ENCODE data around the gene CRISPLD2. TPM values are rescaled to one million over a fixed set of nuclear protein-coding genes. Genes with fewer than 3 reads are reported as not detected.

Gene CRISPLD2
- total and polyA plus RNA-seq, 2 donors (not counting 1 experiment from before 2014, with no cell fraction given): 37.0 to 96.2 TPM

DNA sequence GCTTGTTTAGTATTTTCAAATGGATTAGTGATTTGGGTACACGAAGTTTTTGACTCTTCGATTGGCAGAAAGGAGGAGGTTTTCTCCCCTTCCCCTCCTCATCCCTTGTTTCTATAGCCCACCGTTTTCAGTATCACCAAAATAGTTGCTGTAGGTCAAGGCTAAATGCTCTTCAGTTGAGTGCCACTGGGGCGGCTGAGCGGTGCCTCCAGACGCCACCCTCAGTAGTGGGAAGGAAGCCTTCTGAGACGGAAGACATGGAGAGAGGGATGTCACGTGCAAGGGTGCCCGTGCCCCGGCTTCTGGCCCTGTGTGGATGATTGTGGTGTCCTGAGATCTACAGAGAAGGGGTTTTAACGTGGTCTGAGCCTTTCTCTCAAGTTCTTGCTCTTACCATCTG, 39.7 kb upstream of the CRISPLD2 start:
- H3K27me3 ChIP-seq (ENCODE audit: control insufficient read depth, insufficient read depth, low read length): no peaks in the 10 kb centered on the region
- no peak overlapping the region for H3K9ac ChIP-seq (ENCODE audit: insufficient read depth, low read length)
- H4K20me1 ChIP-seq (ENCODE audit: control insufficient read depth, extremely low read depth, insufficient read depth, low read length): no peaks in the 10 kb centered on the region
- no peak overlapping the region for H2AFZ ChIP-seq (ENCODE audit: low read length)
- peaks cover 15% of the 10 kb centered on the region for H3K36me3 ChIP-seq (ENCODE audit: control insufficient read depth, insufficient read depth, low read length)
- no peak overlapping the region for H3K4me3 ChIP-seq (replicated peaks in 1 of 4; ENCODE audit: control extremely low read depth in 1 of 4, insufficient read depth in 1 of 4, low read depth in 3 of 4, low read length in 4 of 4)
- H3K9me3 ChIP-seq (ENCODE audit: control insufficient read depth, insufficient read depth, low read depth, low read length): no peaks in the 10 kb centered on the region
- DNase-seq (ENCODE audit: low read depth in 2 of 2): no peak
- H3K79me2 ChIP-seq (ENCODE audit: control insufficient read depth, insufficient read depth, low read length): no peaks in the 10 kb centered on the region
- H3K4me1 ChIP-seq (ENCODE audit: control insufficient read depth, extremely low read depth, insufficient read depth, low read length): peaks cover 2% of the 10 kb centered on the region
- H3K4me2 ChIP-seq (ENCODE audit: extremely low read depth, insufficient read depth, low read length): no peak overlapping the region
- TF ChIP-seq, protein P1, sequence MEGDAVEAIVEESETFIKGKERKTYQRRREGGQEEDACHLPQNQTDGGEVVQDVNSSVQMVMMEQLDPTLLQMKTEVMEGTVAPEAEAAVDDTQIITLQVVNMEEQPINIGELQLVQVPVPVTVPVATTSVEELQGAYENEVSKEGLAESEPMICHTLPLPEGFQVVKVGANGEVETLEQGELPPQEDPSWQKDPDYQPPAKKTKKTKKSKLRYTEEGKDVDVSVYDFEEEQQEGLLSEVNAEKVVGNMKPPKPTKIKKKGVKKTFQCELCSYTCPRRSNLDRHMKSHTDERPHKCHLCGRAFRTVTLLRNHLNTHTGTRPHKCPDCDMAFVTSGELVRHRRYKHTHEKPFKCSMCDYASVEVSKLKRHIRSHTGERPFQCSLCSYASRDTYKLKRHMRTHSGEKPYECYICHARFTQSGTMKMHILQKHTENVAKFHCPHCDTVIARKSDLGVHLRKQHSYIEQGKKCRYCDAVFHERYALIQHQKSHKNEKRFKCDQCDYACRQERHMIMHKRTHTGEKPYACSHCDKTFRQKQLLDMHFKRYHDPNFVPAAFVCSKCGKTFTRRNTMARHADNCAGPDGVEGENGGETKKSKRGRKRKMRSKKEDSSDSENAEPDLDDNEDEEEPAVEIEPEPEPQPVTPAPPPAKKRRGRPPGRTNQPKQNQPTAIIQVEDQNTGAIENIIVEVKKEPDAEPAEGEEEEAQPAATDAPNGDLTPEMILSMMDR (conservative IDR thresholded peaks at IDR 0.05 in 1 of 2, IDR thresholded peaks at IDR 0.05 in 1 of 2; ENCODE audit: low read depth in 1 of 2, low read length in 2 of 2): no peak
- TF ChIP-seq EZH2 (IDR thresholded peaks at IDR 0.05; ENCODE audit: low read length, missing control alignments): no peak
- H3K27ac ChIP-seq (ENCODE audit: insufficient read depth, low read length): no peak overlapping the region

DNA sequence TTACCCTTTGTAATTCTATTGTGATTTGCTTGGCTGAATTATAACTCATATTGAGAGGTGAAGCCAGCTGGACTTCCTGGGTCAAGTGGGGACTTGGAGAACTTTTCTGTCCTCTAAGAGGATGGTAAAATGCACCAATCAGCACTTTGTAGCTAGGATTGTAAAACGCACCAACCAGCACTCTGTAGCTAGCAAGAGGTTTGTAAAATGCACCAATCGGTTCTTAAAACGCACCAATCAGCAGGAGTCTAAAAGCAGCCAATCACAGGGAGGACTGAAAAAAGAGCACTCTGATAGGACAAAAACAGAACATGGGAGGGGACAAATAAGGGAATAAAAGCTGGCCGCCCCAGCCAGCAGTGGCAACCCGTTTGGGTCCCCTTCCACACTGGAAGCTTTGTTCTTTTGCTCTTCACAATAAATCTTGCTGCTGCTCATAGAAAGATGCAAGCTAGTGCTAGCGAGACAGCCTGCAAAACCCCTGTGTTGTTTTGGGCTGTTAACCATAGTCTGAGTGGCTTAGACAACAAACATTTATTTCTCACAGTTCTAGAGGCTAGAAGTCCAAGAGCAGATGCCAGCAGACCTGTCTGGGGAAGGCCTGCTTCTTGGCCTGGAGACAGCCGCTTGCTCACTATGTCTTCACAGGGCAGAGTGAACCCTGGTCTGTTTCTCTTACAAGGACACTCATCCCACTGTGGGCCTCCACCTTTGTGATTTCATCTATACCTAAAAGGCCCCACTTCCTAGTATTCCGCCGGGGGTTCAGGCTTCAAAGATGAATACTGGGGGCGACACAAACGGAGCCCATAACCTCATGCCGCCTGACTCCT, 39.0 kb upstream of the CRISPLD2 start:
- no peak for DNase-seq (ENCODE audit: low read depth in 2 of 2)
- Histone ChIP-seq H3K4me3 (replicated peaks in 1 of 4; ENCODE audit: control extremely low read depth in 1 of 4, insufficient read depth in 1 of 4, low read depth in 3 of 4, low read length in 4 of 4) (no peak overlapping the region), H4K20me1 (ENCODE audit: control insufficient read depth, extremely low read depth, insufficient read depth, low read length) (no peaks in the 10 kb centered on the region), H3K79me2 (ENCODE audit: control insufficient read depth, insufficient read depth, low read length) (no peaks in the 10 kb centered on the region), H3K4me1 (ENCODE audit: control insufficient read depth, extremely low read depth, insufficient read depth, low read length) (no peaks in the 10 kb centered on the region), H3K4me2 (ENCODE audit: extremely low read depth, insufficient read depth, low read length) (no peak overlapping the region), H3K27me3 (ENCODE audit: control insufficient read depth, insufficient read depth, low read length) (no peaks in the 10 kb centered on the region), H3K27ac (ENCODE audit: insufficient read depth, low read length) (no peak overlapping the region), H2AFZ (ENCODE audit: low read length) (no peak overlapping the region), H3K9me3 (ENCODE audit: control insufficient read depth, insufficient read depth, low read depth, low read length) (no peaks in the 10 kb centered on the region), H3K9ac (ENCODE audit: insufficient read depth, low read length) (no peak overlapping the region), H3K36me3 (ENCODE audit: control insufficient read depth, insufficient read depth, low read length) (peaks cover 9% of the 10 kb centered on the region)
- TF ChIP-seq, protein P1 (conservative IDR thresholded peaks at IDR 0.05 in 1 of 2, IDR thresholded peaks at IDR 0.05 in 1 of 2; ENCODE audit: low read depth in 1 of 2, low read length in 2 of 2): no peak
- TF ChIP-seq EZH2 (IDR thresholded peaks at IDR 0.05; ENCODE audit: low read length, missing control alignments): no peak

DNA sequence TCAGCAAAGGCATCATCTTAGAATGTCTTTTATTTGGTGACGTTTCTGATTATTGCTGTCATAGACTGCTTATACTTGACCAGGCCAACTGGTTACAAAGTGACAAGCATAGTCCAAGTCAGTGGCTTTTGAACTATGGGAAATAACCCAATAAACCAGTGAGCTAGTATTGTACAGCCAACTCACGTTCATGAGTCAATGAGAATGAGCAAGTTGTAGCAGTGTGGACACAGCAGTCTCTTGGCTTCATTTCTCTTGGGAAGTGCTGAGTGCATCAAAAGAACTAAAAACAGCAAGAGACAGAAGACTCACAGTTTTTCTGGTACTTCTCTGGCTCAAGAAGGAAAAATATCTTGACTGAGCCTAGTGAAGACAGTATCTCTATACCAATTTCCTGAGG, 36.9 kb upstream of the CRISPLD2 start:
- no peak overlapping the region for H2AFZ ChIP-seq (ENCODE audit: low read length)
- no peak overlapping the region for H3K9ac ChIP-seq (ENCODE audit: insufficient read depth, low read length)
- peaks cover 6% of the 10 kb centered on the region for H3K4me1 ChIP-seq (ENCODE audit: control insufficient read depth, extremely low read depth, insufficient read depth, low read length)
- no peaks in the 10 kb centered on the region for H3K27me3 ChIP-seq (ENCODE audit: control insufficient read depth, insufficient read depth, low read length)
- no peak for DNase-seq (ENCODE audit: low read depth in 2 of 2)
- H3K9me3 ChIP-seq (ENCODE audit: control insufficient read depth, insufficient read depth, low read depth, low read length): no peaks in the 10 kb centered on the region
- H4K20me1 ChIP-seq (ENCODE audit: control insufficient read depth, extremely low read depth, insufficient read depth, low read length): no peaks in the 10 kb centered on the region
- no peaks in the 10 kb centered on the region for H3K79me2 ChIP-seq (ENCODE audit: control insufficient read depth, insufficient read depth, low read length)
- H3K27ac ChIP-seq (ENCODE audit: insufficient read depth, low read length): no peak overlapping the region
- TF ChIP-seq, protein P1 (conservative IDR thresholded peaks at IDR 0.05 in 1 of 2, IDR thresholded peaks at IDR 0.05 in 1 of 2; ENCODE audit: low read depth in 1 of 2, low read length in 2 of 2): no peak
- TF ChIP-seq EZH2 (IDR thresholded peaks at IDR 0.05; ENCODE audit: low read length, missing control alignments): no peak
- no peak overlapping the region for H3K4me3 ChIP-seq (replicated peaks in 1 of 4; ENCODE audit: control extremely low read depth in 1 of 4, insufficient read depth in 1 of 4, low read depth in 3 of 4, low read length in 4 of 4)
- H3K4me2 ChIP-seq (ENCODE audit: extremely low read depth, insufficient read depth, low read length): no peak overlapping the region
- peaks cover 6% of the 10 kb centered on the region for H3K36me3 ChIP-seq (ENCODE audit: control insufficient read depth, insufficient read depth, low read length)
